ENCODE measurements around the gene CCDC187.
A peak's percentile ranks its signal among the peaks of the same experiment; 100 is the strongest.
"Not testable (repeated sequence)": the region's sequence is repeated elsewhere in the genome, so short reads cannot be mapped to it uniquely, and the experiment has no call there.

CCDC187 gene

DNA sequence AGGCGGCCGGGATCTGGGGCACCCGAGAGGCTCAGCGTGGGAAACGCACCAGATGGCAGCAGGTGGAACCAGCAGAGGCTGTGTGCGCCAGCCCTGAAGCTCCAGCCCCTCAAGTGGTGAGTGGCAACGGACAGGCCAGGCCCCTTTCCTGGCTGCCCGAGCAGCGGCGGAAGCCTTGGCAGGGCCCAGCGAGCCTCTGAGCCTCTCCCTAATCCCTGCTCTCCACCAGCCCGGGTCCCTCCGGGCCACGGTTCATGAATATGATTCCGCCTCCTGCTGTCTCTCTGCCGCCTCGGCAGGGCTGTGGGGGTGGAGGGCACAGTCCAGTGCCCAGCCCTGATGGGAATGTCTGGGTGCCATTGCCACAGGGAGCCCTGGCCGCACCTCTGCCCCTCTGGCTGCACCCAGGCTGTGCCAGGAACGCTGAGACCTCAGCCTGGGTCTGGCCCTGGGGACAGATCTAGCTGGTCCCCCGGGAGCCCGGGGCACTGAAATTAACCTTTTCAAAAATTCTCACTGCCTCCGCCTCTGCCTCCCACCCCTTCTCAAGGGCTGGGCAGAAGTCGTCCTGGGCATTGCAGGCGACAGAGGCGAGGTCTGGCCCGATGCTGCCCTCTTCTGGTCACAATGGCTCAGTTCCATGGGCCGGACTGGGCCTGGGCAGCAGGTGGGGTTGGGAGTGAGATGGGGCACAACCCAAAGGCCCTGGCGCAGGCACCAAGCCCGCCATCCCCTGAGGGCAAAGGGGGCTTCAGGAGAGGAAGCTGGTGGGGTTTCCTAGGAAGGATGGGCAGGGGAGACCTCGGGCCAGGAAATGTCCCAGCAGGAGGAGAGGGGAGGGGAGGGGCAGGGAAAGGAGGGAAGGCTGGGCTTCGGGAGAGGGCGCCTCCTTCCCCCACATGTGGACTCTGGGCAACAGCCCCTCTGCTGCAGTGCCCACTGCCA lies 20.3 kb downstream of the CCDC187 start:
- peak; percentile 88 for DNase-seq

DNA sequence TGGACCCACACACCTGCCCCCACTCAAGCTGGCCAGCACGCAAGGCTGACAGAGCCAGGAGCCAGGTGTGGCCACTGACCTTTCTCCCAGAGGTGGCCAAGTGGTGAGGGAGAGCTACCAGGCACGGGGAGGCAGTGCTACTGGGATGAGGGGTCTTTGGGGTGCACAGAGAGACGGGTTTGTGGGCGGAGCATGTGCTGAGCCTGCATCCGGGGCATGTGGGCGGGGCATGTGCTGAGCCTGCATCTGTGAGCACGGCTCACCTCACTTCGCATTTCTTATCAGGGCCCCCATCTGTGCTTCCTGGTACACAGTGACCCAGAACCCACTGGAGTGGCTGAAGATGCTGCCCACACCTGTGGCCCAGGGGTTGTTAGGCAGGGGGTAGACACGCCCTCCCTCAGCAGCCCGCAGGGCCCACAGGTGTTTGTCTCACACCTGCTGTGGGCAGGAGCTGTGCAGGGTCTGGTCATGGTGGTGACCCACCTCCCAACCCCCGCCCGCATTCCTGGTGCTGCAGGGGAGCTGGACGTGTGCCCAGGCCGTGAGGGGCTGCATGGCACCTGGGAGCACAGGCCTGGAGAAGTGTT lies 21.5 kb downstream of the CCDC187 start:
- DNase-seq = peak; percentile 26

DNA sequence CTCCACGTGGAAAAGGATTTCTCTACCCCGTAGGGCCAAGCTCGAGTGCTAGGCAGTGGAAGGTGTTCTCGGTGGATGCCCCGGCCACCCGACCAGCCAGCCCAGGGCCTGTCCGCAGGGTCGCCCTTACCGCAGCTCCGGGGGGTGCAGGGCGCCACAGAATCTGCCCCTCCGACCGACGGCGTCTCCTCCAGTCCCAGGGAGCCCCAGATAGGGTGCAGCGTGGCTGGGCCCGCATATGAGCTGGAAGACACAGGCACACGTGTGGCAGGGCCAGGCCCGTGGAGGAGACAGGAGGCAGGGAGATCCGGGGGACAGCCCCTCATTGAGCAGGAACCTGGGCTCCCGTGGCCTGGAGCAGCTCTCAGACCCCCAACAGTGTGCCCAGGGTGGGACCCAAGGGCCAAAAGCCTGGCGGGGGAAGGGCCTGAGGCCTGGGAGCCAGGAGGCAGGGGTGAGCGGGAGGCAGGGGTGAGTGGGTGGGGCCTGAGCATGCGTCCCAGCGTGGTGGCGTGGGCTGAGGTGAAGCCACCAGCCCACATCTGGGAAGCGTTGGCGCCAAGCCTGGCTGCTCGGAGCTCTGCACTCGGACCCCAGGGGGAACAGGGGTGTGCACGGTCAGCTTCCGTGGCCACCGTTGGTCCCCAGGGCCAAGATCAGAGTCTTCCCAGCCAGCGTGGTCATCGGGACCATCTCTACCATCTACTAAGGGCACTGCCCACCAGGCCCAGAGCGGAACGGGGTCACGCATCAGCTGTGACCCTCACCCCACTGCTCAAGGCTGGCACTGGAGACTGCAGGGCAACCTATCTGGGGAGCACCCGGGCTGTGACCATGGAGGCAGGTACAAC lies 22.2 kb downstream of the CCDC187 start:
- no peak for DNase-seq

DNA sequence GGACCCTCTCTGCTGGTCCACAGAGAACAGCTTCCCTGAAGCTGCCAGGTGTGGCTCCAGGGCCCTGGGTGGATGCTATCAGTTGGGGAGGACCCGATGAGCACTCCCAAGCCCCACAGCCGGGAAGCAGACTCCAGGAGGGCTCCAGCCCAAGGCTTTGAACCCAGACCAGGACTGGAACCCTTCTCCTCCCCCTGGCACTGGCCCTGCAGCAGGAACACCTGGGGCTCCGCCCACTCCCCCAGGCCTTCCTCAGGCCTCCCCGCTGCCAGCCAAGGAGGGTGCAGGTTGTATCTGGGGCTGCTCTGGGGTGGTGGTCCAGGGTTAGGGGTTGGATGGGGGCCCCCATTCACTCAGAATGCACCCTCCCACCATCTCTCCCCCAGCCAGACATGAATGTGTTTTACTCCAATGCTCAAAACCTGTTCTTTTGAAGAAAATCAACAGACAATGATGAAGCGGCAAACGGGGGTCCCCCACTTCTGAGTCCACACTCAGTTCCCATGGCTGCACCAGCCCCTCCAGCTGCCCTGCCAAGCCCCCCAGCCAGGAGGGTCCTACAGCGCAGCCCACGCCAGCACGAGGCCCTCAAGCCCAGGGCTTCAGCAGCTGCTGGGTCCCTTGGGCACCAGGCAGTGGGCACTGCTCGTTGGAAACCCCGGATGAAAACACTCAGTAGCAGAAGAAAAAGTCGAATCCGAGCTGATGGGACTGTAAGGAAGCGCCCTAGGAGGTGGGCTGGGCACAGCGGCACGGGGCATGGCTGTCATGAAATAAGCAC lies 23.2 kb downstream of the CCDC187 start:
- no peak for DNase-seq

DNA sequence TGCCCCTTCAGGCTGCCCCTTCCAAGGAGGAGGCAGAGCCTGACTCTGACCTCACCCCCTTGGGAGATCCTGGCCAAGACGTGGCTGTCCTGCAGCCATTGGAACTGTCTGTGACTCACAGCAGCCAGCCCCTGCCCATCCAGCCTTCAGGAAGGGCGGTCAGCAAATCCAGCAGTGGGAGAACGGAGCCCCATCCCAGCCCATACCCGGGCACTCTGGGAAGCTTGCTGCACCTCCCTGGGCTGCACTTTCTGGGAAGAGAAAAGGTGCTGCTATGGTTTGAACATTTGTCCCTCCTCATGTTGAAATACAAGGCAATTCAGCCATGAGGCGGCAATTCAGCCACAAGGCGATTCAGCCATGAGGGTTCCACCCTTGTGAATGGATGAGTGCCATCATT lies 24.4 kb downstream of the CCDC187 start:
- no peak for DNase-seq

DNA sequence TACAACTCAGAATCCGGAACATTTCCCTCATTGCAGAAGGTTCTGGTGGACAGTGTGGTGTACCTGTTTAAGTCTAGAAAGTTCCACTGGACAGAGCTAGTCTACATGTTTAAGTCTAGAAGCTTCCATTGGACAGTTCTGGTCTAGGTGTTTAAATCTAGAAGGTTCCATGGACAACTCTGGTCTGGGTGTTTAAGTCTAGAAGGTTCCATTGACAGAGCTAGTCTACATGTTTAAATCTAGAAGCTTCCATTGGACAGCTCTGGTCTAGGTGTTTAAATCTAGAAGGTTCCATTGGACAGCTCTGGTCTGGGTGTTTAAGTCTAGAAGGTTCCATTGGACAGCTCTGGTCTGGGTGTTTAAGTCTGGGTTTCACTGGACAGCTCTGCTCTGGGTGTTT lies 25.0 kb downstream of the CCDC187 start:
- DNase-seq = no peak

DNA sequence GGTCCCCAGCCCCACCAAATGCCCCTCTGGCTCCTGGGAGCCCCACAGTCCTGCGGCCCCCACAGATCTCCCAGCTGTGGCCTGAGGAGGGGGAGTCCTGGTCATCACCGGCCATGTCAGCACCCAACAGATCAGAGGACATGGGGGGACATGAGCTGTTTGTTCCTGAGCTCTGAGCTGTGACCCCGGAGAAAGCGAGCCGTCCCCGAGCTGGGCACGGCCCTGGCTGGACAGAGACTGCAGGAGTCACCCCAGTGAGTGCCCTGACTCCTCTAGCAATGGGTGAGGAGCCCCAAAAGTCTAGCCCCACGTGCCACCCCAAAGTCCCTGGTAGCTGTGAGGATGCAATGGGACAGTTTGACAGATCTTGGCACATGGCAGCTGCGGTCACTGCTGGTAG lies 25.7 kb downstream of the CCDC187 start:
- DNase-seq = no peak

DNA sequence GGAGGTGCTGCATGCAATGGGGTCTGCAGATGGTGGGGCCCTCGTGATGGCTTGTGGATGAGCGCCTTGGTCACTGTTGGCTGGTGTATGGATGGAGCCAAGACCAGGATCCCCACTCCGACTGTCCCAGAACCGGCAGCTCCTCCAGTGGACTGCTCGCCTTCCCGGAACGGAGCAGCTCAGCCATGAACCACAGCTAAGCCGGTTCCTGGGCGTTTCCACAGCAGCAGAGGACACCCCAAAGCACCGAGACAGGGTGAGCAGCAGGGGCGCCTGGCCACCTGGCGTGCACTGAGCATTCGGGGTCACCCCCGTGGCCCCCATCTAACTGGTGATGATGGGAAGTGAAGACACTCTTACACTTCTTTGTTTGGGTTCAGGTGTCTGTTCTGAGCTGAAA lies 26.1 kb downstream of the CCDC187 start:
- no peak for DNase-seq

DNA sequence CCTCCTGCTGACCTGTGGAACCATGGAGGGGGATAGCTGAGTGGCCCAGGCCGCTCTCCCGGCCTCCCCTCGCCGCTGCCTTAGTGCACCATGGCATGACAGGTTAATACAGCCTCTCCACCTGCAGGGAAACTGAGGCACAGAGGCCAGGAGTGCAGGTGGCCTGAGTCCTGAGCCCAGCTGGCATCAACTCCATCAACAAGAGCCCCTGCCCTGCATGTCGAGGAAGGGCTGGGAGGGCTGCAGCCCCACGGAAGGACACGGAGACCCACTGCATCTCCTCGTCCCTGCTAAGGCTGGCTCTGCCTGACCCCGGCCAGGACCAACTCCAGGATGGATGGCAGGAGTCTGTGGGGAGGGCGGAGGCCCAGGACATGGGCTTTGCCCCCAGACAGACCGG lies 27.2 kb downstream of the CCDC187 start:
- DNase-seq = no peak

DNA sequence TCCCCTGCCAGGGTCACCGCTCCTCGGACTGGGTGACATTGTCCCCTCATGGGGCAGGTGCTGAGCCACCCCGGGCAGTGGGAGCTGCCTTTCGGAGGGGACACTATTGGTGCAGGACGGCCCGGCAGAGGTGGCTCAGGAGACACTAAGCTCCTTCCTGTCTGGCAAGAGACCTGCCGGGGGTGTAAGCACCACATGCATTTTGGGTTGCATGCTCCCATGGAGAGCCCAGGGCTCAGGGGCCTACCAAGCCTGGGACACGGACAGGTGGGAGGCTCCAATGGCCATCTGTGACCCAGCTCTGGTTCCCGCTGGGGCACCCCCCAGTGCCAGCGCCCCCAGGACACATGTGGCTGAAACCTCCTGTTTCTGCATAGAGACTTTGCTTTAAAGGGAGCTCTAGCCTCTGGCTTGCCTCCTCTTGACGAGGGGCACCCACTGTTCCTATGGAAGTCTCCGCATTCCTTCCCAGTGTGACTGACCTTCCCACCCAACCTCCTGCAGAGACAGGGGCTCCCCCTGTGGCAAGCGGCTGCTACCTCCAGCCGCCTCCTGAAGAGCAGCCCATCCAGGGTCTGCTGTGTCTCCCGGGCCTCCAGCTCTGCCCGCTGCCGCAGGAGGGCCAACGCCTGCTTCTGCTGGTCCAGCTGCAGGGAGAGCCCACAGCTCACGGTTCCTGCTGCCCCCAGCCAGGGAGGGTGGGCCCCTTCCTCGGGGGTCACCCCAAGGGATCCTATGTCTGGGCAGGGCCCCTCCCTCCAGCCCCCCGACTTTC lies 28.1 kb downstream of the CCDC187 start:
- DNase-seq = no peak

DNA sequence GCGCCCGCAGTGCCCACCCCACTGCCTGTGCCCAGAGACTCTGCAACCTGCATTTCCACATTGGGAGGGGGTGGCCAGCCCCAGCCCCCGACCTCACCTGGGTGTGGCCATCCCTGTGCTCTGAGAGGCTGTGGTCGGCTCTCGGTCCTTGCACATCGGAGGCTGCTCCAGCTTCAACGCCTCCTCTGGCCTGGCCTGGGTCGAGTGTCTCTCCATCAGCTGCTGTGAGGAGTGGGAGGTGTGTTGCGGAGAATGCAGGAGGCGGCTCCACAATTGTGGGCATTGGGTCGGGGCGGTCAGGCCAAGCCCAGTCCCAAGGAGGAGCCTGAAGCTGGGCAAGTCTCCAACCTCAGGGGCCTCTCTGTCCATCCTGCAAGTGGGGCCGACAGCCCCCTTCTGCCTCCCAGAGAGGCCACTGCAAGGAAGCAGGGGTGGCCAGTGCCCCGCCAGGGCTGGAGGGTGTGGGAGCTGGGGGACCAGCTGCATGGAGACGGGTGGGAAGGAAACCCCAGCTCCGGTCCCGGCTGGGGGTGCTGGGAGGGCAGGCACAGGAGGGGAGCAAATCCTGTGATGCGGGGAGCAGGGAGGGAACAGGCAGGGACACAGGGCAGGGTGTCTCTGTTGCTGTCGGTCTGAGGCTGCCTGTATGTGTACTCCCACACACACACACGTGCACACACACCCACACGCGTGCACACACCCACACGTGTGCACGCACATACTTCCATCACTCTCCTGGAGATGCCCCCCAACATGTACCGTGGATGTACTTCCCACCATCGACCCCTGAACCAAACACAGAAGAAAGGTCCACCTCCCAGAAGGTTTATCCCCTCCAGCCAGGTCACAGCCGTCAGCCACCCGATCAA lies 28.9 kb downstream of the CCDC187 start:
- no peak for DNase-seq

DNA sequence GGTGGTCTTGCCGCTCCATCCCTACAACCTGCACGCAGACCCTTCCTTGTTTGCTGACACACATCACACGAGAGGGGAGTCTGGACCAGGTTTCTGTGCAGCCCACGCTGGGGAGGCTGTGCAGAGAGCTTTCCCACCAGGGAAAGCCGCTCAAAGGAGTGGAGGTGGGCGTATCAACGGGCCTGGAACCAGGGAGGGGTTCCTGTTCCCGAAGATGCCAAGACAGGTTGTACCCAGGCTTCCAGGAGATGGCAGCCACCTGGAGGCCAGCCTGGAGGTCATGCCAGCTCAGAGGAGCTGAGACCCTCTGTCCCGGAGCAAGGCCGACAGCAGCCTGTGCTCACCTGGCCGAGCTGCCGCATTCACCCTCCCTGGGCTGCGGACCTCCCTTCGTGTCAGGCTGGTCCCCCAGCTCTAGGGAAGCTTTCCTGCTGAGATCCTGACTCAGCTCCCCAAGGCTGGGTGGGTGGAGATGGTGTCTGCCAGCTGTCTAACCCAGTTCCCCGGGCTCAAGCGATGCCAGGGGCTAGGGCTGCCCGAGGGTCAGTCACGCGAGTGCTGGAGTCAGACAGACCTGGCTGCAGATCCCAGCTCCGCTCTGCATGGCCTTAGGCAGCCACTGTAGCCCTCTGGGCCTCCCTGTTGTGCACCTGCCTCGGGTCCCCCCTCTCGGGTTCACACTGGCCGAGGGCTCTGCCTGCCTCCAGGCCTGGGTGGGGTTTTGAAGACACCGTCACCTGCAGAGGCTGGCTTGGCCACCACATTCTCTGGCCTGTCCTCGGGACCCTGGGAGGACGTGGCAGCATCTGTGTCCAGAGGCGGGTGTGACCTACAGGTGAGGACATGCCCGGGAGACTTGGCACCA lies 29.7 kb downstream of the CCDC187 start:
- no peak for DNase-seq

DNA sequence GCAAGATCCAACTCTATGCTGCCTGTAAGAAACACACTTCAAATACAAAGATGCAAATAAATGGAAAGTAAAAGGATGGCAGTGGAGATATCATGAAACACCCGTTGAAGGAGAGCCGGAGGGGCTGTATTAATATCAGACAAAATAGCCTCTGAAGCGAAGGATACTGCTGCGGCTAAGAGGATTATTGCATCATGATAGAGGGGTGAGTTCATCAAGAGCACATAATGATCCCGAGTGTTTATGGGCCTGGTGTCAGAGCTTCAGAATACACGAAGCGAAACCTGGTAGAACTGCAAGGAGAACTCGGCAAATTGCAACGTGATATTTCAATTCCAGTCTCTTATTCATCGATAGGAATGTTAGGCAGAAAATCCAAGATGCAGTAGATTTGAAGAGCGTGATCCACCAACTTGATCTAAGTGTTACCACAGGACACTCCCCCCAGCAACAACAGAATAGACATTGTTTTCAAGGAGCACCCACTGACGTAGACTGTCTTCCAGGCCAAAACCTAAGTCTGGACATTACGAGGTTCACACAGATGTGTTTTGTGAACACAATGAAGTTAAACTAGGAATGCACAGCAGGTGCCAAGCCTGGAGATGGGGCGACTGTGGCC lies 30.5 kb downstream of the CCDC187 start:
- DNase-seq = no peak

DNA sequence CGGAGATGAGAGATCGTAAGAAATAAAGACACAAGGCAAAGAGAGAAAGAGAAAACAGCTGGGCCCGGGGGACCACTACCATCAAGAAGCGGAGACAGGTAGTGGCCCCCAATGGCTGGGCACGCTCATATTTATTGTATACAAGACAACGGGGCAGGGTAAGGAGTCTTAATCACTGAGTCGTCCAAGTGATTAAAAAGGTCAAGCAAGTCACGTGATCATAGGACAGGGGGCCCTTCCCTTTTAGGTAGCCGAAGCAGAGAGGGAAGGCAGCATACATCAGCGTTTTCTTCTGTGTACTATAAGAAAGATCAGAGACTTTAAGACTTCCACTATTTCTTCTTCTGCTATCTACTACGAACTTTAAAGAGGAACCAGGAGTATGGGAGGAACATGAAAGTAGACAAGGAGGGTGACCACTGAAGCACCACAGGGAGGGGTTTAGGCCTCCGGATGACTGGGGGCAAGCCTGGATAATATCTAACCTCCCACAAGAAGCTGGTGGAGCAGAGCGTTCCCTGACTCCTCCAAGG lies 33.7 kb downstream of the CCDC187 start:
- DNase-seq = no peak

DNA sequence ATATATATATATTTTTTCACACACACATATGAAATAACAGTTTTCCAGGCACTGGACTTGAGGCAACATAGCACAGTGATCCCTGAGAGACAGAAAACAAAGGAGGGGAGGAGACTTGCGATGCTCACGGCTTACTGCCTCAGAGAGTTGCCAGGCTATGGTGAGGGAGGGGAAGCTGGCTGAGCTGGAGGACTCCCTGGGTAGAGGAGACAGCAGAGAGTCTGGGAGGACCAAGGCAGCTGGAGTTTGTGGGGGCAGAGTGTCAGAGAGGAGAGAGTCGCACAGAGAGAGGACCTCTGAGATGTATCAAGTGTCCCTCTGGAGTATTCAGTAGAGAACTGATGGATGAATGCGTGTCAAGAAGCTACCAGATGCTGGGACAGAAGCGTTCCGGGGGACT lies 35.2 kb downstream of the CCDC187 start:
- no peak for DNase-seq

DNA sequence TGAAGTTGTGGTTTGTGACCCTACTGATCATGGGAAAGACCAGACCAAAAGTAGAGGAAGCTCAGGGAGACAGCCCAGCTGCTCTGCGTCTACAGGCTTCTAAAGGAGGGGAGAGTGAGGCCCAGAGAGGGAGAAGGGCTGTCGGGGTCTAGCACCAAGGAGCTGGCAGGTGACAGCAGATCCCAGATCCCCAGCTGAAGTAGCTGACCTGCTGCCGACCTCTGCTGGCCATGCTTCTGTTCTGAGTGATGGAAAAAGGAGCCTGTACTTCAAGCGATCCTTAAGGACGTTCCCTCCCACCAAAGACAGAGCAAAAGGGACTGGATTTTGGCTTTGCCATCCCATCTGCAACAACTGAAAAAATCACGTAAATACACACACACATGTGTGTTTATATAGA lies 35.6 kb downstream of the CCDC187 start:
- DNase-seq = no peak

DNA sequence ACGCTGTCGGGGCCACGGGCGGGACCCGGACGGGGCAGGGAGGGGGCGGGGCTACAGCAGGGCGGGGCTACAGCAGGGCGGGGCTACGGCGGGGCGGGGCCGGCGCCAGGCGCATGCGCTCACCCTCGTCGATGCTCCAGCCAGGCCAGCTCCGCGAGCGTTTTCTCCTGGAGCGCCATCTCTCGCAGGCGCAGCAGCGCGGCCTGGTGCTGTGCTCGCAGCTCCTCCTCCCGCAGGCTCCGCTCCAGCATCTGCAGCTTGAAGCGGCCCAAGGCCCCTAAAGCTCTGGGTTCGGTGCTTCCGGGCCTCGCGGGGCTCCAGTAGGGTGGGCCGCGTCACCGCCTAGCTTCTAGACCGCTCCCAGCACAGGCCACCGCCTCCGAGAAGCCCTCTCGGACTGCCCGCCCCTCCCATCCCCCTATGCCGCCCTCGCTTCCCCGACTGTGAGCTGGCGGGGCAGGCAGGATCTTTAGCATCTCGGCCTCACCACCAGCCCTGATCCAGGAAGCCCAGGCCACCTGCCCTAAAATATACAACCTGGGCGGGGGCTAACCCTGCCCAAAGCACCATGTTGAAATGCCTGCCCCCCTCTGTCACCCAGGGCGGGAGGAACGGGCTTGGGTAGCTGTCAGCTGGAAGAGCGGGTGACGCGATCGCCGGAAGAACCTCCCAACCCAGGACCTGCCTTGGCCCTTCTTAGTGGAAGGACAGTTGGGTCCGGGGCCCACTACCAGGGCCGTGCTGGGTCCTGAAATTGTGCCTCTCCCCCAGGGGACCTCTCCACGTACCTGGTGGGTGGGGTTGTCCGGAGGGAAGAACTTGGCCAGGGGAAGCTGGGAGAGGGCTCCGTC lies 36.4 kb downstream of the CCDC187 start:
- peak; percentile 93 for DNase-seq

DNA sequence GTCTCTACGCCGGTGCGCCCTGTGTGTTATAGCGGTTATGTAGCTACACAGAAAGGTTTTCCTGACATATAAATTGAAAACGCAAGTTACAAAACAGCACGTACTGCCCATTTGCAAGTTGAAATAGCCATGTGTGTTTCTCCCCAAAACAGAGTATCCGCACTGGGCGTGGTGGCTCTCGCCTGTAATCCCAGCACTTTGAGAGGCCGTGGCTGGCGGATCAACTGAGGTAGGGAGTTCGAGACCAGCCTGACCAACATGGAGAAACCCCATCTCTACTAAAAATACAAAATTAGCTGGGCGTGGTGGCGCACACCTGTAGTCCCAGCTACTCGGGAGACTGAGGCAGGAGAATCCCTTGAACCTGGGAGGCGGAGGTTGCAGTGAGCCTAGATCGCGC lies 37.3 kb downstream of the CCDC187 start:
- DNase-seq = not testable (repeated sequence)
